Stimulated activated CD8-positive, alpha-beta memory T cell treated with anti-CD3 and anti-CD28 coated beads, Interleukin-15, amount 100 ng/mL, for 48 hours (primary cell): ENCODE data around the gene CYP8B1.

ENCODE experiments used
- DNase-seq, 2 donors: peaks; one replicate each; pipeline ENCODE4 v3.0.0-alpha.2; 2020; ENCODE audit warnings: low read depth in 2 of 2

The CYP8B1 gene

DNA sequence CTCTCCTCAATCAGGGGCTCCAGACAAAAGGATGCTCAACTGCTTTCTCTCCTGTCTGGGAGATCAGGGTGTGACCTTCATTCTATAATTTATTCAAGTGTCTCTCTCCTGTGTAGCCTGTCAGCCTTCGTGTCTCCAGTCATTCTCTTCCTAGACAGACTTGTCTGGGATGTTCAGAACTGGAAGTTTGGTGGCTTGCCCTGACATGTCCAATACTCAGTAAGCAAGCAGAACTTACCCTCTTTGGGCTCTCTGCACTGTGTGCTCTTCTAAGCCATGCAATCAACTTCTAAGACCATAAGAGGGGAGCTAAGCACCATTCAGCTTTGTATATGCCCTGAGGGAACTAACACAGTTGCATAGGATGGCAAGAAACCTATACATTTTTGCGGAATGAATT, 52.3 kb downstream of the CYP8B1 start:
- DNase-seq, result no peak

DNA sequence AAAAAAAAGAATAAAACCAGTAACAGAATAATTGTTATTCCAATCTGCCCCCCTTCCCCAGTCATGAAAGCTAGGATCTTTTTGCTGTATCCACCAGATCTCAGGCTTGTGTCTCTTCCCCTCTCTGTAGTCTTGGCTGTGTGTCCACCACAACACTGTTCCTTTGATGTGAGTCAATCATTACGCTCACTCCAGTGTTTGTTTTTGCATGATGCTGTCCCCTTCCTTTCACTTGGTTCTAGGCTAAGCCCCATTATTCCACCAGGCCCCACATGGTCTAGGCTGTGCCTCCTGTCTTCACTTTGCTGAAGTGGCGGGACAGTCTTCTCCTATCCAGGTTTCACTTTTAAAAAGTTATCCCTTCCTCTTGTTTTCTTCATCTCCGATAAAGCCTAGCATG, 52.9 kb downstream of the CYP8B1 start:
- DNase-seq, result no peak
